Measurements from ENCODE around the gene ZNF316. TPM values are rescaled to one million over a fixed set of nuclear protein-coding genes. Genes with fewer than 3 reads are reported as not detected.

ZNF316 gene
- total RNA-seq, 1 experiment from 2014 or later = 22.2 TPM

GRCh38 chr7:6648066-6648814, 11.1 kb downstream of the ZNF316 start:
- no peaks in the 10 kb centered on the region for H3K4me1 ChIP-seq (ENCODE audit: insufficient read depth, low read length)
- no peaks in the 10 kb centered on the region for H3K27me3 Mint-ChIP-seq (ENCODE audit: low read depth)
- H2BK15ac ChIP-seq (ENCODE audit: low read depth, low read length) = no peak overlapping the region
- no peaks in the 10 kb centered on the region for H3K79me1 ChIP-seq (ENCODE audit: insufficient read depth, low read depth, low read length, poor library complexity, severe bottlenecking)
- no peak overlapping the region for H2BK20ac ChIP-seq (ENCODE audit: low read depth, low read length, poor library complexity, severe bottlenecking)
- no peak overlapping the region for H4K5ac ChIP-seq (ENCODE audit: insufficient read length, low read depth, low read length)
- H2BK120ac ChIP-seq (ENCODE audit: low read depth, low read length, poor library complexity, severe bottlenecking) = no peak overlapping the region
- H2BK5ac ChIP-seq (ENCODE audit: insufficient read length, low read length) = no peak overlapping the region
- no peak overlapping the region for H4K91ac ChIP-seq (ENCODE audit: insufficient read length, low read depth, low read length)
- H4K8ac ChIP-seq (replicated peaks; ENCODE audit: insufficient read length, low read depth, low read length) = no peak overlapping the region
- H3K9me3 Mint-ChIP-seq = peaks cover 0 to 4% of the 10 kb centered on the region in 2 experiments; a peak in 1 of 5 replicates
- H3K9me3 ChIP-seq (ENCODE audit: control insufficient read depth, low read depth, low read length) = no peaks in the 10 kb centered on the region
- H3K36me3 Mint-ChIP-seq (ENCODE audit: insufficient read depth in 1 of 3, low read depth in 3 of 3) = peaks cover 9 to 33% (median 18%) of the 10 kb centered on the region in 3 experiments
- no peak overlapping the region for H3K9ac ChIP-seq (ENCODE audit: extremely low read depth, insufficient read length, low read length)
- no peak overlapping the region for H3K56ac ChIP-seq (ENCODE audit: insufficient read length, low read depth, low read length)
- H3K14ac ChIP-seq (ENCODE audit: insufficient read depth, low read length) = no peak overlapping the region; the same call in 1 of the 2 replicates
- TF ChIP-seq, protein P1, sequence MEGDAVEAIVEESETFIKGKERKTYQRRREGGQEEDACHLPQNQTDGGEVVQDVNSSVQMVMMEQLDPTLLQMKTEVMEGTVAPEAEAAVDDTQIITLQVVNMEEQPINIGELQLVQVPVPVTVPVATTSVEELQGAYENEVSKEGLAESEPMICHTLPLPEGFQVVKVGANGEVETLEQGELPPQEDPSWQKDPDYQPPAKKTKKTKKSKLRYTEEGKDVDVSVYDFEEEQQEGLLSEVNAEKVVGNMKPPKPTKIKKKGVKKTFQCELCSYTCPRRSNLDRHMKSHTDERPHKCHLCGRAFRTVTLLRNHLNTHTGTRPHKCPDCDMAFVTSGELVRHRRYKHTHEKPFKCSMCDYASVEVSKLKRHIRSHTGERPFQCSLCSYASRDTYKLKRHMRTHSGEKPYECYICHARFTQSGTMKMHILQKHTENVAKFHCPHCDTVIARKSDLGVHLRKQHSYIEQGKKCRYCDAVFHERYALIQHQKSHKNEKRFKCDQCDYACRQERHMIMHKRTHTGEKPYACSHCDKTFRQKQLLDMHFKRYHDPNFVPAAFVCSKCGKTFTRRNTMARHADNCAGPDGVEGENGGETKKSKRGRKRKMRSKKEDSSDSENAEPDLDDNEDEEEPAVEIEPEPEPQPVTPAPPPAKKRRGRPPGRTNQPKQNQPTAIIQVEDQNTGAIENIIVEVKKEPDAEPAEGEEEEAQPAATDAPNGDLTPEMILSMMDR (conservative IDR thresholded peaks at IDR 0.05) = no peak
- no peaks in the 10 kb centered on the region for H3K79me2 ChIP-seq (ENCODE audit: insufficient read depth, low read length)
- H3K4me2 ChIP-seq (ENCODE audit: insufficient read depth, insufficient read length, low read length) = no peak overlapping the region
- no peaks in the 10 kb centered on the region for H3K23me2 ChIP-seq (ENCODE audit: insufficient read length, low read depth, low read length, poor library complexity, severe bottlenecking)
- H3K4me1 Mint-ChIP-seq = no peaks in the 10 kb centered on the region
- H3K23ac ChIP-seq (ENCODE audit: insufficient read length, low read depth, low read length) = no peak overlapping the region
- H3K4ac ChIP-seq (ENCODE audit: low read depth, low read length) = no peak overlapping the region
- no peak overlapping the region for H3T11ph ChIP-seq (ENCODE audit: low read length)
- no peak overlapping the region for H3K27ac Mint-ChIP-seq
- H2AFZ ChIP-seq (ENCODE audit: low read length) = no peak overlapping the region
- H4K20me1 ChIP-seq (ENCODE audit: control insufficient read depth, insufficient read depth, insufficient read length) = no peaks in the 10 kb centered on the region
- no peak for DNase-seq
- no peak overlapping the region for H3K18ac ChIP-seq (ENCODE audit: insufficient read length, low read depth, low read length)
- no CpG with 5 or more reads among the region's 17 CpGs for WGBS (ENCODE audit: extremely low coverage, insufficient read length, low lambda C conversion rate)
- no peak overlapping the region for H2AK5ac ChIP-seq (ENCODE audit: insufficient read length, low read length)
- H3K4me3 Mint-ChIP-seq = no peak overlapping the region
- no peak overlapping the region for H3K27ac ChIP-seq (ENCODE audit: insufficient read length, low read depth, low read length)
- H3K27me3 ChIP-seq (ENCODE audit: insufficient read depth, low read length) = no peaks in the 10 kb centered on the region
- H2BK12ac ChIP-seq (ENCODE audit: insufficient read length, low read depth, low read length) = no peak overlapping the region
